ENCODE measurements around the gene PRDM15.

PRDM15 gene

GRCh38 chr21:41825216-41825615, 53.9 kb downstream of the PRDM15 start:
- no peak for DNase-seq

- DNase-seq = no peak
Observed at GRCh38 chr21:41824466-41825207, 54.5 kb downstream of the PRDM15 start.

- no peak for DNase-seq
Observed at GRCh38 chr21:41823906-41824305, 55.2 kb downstream of the PRDM15 start.

DNA sequence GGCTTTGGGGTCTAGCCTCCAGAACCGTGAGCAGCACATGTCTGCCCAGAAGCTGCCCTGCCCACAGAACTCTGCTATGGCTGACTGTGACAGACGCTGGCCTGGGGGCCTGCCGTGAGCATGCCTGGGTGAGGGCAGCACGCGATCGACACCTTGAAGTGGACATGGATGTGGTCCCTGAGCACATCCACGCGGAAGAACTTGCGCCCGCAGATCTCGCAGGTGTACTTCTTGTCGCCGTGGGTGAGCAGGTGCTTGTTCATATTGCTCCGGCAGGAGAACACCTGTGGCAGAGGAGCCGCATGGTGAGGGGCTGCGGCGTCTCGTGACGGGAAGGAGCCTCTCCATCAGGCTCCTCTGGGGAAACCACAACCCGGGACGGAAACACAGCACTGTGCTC, 56.0 kb downstream of the PRDM15 start:
- no peak for DNase-seq

DNA sequence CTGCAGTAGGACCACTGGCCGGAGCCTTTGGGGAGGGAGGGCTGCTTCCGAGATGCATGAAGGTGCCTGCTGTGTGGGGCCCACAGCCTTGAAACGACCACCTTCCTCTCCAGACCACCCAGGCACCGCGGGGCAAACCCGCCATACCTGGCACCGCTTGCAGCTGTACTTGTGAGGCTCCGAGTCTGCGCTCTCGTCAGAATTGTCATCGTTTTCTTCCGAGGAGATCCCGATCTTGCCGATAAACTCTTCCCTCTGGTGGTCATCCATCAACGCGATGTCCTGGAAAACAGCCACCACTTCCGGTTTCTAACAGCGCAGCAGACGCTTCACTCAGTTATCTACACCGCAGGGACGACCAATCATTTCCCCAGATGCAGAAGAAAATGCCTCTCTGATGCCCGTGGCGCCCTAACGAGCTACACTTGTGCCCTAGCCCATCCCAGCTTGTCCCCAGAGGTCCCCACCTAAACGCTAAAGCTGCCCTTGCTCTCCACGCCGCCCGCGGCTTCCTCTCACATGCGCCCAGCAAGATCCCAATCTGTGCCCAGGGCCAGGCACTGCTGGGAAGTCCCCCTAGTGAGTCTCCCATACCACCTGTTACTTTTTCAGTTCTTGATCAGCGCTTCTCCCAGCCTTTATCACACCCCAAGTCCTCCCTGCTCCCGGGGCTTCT, 57.2 kb downstream of the PRDM15 start:
- no peak for DNase-seq

- DNase-seq = no peak
Observed at GRCh38 chr21:41821081-41821755, 57.9 kb downstream of the PRDM15 start.

DNA sequence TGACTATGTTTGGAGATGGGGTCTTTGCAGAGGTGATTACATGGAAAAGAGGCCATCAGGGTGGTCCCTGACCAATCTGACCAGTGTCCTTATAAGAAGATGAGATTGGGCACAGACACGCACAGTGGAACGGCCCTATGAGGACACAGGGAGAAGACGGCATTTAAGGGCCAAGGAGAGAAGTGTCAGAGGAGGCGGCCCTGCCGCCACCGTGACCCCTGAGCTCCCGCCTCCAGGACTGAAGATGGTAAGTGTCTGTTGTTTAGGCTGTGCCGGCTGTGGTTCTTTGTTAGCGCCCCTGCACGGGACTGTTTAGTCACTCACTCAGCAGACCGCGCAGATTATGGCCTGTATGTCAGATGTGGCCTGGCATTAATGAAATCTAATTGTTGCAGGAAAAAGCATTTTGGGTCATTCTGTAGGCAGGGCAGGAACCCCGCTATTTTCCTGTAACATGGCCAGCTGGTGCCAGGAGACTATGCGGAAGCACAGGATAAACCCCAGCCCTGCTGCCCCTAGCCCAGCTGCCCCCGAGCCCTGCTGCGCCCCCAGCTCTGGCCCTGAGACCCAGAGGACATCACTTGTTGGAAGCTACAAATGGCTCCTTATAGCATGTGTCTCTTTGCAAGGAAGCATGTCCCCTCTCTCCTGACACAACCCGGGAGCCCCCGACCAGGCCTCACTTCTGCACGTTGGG, 58.6 kb downstream of the PRDM15 start:
- no peak for DNase-seq

GRCh38 chr21:41819856-41820281, 59.3 kb downstream of the PRDM15 start:
- DNase-seq = no peak

GRCh38 chr21:41819236-41819855, 59.8 kb downstream of the PRDM15 start:
- DNase-seq = no peak

DNA sequence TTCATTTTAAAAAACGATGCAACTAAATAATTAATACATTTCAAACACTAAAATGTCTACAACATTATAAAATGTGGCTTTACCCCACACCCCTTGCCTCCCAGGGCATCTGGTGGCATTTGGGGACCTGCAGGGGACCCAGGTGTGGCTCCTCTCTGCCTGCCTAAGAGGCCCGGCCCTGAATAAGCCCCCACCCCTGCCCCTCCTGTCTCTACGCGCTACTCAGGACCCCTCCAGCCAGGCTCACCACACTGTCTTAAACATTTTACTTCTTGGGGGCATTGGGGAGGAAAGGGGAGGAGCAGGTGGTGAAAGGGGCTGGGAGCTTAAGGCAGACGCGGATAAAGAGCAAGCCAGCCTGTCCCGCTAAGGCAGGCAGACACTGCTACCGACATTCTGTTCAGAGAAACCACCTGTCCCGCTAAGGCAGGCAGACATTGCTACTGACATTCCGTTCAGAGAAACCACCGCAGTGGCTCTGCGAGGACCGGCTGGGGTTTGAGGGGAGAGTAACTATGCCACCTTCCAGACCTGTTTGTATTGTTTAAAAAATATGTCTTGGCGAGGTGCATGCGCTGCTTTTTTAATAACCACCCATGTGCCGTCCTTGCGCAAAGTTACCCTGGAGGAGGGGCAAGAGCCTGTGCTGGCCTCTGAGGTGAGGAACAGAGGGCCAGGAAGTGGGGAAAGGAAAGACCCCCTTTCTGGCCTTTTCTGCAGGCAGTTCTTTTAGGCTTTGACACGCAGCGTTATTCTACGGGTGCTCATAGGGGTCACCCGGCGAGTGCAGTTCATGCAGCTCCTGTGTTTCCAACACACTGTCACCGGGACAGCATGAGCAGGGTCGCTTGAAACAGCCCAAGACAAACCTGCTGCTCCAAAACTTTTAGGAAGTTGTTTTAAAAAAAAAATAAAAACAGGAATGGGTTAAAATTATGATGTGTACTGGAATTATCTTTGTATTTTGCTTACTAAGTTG, 61.0 kb downstream of the PRDM15 start:
- no peak for DNase-seq

DNA sequence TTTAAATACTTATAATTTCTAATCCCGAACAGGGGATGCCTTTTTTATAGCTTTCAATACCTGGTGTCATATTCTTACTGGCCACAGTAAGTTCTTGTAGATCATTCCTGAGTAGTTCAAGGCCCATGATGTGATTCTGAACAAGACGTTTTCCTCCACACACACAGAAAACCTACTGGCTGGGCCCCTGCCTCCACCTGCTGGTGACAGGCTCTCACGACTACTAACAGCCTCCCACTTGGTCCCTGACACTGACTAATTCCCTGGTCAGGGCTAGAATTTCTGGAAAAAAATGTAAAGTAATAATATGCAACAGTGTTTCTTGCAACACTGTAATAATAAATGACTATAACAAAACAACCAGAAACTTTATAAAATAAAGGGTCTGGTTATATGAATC, 61.9 kb downstream of the PRDM15 start:
- DNase-seq = peak in 23 of 56 donors; percentile 4 to 62 (median 28)

- peak in 35 of 56 donors; percentile 4 to 73 (median 21) for DNase-seq
Observed at GRCh38 chr21:41816583-41817165, 62.5 kb downstream of the PRDM15 start.

- no peak for DNase-seq
Observed at GRCh38 chr21:41815652-41816582, 63.2 kb downstream of the PRDM15 start.

DNA sequence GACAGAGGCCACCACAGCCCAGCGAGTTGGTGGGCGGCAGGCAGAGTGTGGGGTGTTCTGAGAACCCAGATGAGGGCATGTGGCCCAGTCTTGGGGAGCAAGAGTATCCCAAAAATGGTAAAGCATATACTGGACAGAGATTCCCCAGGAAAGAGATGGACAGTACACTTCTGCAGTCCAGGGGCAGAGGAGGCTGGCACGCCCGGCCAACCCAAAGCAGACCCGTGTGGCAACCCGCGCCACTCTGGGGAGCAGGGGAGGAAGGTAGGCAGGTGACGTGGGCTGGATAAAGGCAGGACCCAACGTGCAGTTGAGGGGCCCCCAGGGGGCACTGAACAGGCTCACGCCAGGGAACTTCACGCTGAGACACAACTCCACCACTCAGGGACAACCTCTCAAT, 65.9 kb downstream of the PRDM15 start:
- DNase-seq = no peak

- no peak for DNase-seq
Observed at GRCh38 chr21:41812679-41813078, 66.5 kb downstream of the PRDM15 start.

- no peak for DNase-seq
Observed at GRCh38 chr21:41810597-41810932, 68.6 kb downstream of the PRDM15 start.

- DNase-seq = no peak
Observed at GRCh38 chr21:41809891-41810596, 69.1 kb downstream of the PRDM15 start.

- no peak for DNase-seq
Observed at GRCh38 chr21:41808846-41809245, 70.3 kb downstream of the PRDM15 start.

All from amygdala (tissue), 56 donors.